GM19438 (cell line): ENCODE results near the gene COPS4.
A peak's percentile ranks its signal among the peaks of the same experiment; 100 is the strongest.

Source experiments
- ATAC-seq: cut with Tn5 transposase; IDR thresholded peaks from one replicate; pipeline ENCODE4 v1.9.1; 2021; ENCODE audit warnings: low read depth; ENCODE audit not compliant: unreplicated experiment

Gene COPS4

DNA sequence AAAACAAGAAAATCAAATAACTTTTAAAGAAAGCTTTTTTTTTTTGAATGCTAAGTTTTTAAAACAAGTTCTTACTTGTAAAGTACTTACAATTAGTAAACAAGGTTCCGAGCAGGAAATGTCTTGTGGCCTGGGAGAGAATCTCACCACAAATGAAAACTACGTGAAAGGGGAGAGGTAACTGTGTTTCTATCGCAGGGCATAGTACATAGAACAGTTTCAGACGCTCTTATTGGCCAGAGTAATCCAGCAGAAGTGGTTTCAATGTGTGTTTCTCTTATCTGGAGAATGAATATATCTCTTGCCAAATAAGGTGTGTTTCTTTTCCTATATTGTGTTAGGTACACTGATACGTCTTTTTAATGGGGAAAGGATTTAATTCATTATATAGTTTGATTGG, 79.6 kb downstream of the COPS4 start, which contains the start of gene PLAC8:
PLAC8 (minus strand) TSS at position 154 of the 400 bp plus-strand sequence. CDS start 6,808 bp downstream, outside the sequence.
- ATAC-seq: peak; percentile 43

DNA sequence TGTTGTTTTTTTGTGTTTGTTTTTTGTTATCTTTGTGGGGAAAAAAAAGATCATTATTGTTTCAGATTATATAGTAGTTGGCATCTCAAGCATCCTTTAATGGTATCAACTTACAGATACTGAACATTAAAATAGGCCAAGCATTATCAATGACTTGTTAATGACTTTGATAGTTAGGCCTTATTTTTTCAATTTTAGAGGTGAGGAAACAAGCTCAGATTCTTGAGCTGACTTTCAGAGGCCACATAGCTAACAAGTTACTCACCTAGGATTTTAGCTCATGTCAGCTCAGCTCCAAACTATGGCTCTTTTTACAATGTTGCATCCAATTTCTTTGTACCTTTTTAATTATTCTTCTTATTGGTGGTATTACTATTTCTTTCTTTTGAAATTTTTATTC, 80.0 kb downstream of the COPS4 start:
- no peak for ATAC-seq

DNA sequence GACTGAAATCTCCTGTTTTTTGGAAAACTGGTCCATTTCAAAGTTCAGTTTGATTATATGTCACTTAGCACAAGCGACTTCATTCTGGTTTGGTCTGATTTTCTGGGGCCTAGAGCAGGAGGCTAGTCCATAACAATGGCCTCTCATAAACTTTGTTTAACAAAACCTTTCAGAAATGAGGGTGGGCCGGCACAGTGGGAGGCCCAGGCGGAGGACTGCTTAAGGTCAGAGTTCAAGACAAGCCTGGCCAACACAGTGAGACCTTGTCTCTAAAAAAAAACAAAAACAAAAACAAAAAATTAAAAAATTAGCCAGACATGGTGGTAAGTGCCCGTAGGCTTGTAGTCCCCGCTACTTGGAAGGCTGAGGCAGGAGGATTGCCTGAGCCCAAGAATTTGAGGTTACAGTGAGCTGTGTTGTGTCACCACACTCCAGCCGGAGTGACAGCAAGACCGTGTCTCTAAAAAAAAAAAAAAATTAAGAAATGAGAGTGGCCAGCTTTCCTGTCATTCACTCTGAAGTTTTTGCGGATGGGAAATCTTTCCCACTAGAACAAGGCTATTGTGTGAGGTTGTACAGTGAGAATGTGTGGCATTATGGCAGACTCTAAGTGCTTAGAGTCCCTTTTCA, 80.8 kb downstream of the COPS4 start:
- ATAC-seq: no peak

DNA sequence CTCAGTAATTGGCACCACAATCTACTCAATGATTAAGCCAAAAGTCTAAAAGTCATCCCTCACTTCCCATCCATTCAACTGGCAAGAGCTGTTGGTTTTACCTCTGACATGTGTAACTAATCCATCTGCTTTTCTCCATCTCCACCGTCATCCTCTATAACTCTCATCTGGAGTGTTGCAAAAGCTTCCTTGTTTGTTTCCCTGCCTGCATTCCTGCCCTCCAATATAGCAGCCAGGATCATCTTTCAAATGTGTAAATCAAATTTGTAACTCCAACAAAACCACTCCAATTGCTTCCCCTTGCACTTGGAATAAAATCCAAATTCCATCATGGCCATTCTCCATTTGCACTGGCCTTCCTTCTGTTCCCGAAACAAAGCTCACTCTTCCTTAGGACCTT, 83.9 kb downstream of the COPS4 start:
- no peak for ATAC-seq

DNA sequence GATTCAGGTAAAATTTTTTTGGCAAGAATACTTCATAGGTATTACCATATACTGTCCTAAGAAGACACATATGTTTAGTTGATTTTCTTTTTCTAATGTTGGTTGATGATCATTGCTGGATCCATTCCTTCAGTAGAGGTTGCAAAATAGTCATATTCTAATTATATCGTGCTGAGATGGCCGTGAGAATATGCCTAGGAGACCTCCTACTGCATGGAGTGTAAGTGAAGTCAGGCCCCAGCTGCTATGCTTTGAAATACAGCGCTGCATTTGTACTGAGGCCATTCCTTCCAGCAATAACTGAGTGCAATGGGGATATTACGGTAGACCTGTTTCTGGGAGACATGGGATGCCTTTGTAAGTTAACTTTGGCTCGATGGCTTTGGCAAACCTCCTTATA, 86.3 kb downstream of the COPS4 start:
- no peak for ATAC-seq

DNA sequence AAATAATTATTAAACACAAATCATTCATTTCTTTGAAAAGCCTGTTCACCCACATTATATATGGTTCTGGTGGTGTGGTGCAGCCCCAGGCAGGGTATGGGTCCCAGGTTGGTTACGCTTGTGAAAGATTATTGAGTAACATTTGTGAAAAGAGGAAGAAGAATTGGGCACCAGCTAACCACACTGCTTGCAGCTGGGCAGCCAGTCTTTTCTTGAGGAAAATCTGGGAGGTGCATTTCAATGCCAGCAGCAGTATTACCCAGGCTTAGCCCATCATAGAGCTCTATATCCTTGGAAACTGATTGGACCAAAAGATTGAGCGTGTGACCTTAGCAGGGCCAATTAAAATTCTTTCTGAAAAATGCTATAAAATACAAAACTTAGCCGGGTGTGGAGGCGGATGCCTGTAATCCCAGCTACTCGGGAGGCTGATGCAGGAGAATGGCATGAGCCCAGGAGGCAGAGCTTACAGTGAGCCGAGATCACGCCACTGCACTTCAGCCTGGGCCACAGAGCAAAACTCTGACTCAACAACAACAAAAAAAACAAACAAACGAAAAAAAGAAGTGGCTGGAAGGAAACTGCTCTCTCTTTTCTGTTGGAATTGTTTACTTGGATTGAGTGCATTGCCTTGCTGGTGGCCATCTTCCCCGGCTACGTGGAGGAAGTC, 89.3 kb downstream of the COPS4 start:
- no peak for ATAC-seq
